GM23248 (cell line): ENCODE measurements around the gene TPCN2. TPM values are rescaled to one million over a fixed set of nuclear protein-coding genes. Genes with fewer than 3 reads are reported as not detected.

ENCODE experiments used
- DNase-seq: peaks from one replicate; pipeline ENCODE4 v3.0.0-alpha.2; 2015
- H2AFZ ChIP-seq: fragments of 200-600 bp; sonication (generic); 2 replicates; pipeline ENCODE4 v1.6.1; 2016; ENCODE audit warnings: antibody characterized with exemption
- H3F3A ChIP-seq: fragments of 200-600 bp; sonication (generic); 2 replicates; pipeline ENCODE4 v1.6.1; 2016; ENCODE audit warnings: mild to moderate bottlenecking, antibody characterized with exemption, mixed run types; ENCODE audit not compliant: insufficient read depth
- H3K27ac ChIP-seq: fragments of 200-600 bp; sonication (generic); 2 replicates; pipeline ENCODE4 v1.5.1; 2016; ENCODE audit warnings: mild to moderate bottlenecking
- H3K27me3 ChIP-seq: fragments of 200-600 bp; sonication (generic); replicated peaks from 2 replicates; pipeline ENCODE4 v1.6.1; 2016; ENCODE audit warnings: mild to moderate bottlenecking; ENCODE audit not compliant: insufficient read depth
- H3K36me3 ChIP-seq: fragments of 200-600 bp; sonication (generic); 2 replicates; pipeline ENCODE4 v1.6.1; 2016; ENCODE audit warnings: low read depth, mild to moderate bottlenecking
- H3K4me1 ChIP-seq: fragments of 200-600 bp; sonication (generic); 2 replicates; pipeline ENCODE4 v1.6.1; 2016; ENCODE audit warnings: mild to moderate bottlenecking; ENCODE audit not compliant: insufficient read depth
- H3K4me2 ChIP-seq: fragments of 200-600 bp; sonication (generic); one replicate; pipeline ENCODE4 v1.6.1; 2016; ENCODE audit warnings: mild to moderate bottlenecking; ENCODE audit not compliant: unreplicated experiment
- H3K4me3 ChIP-seq: fragments of 200-600 bp; sonication (generic); 2 replicates; pipeline ENCODE4 v1.5.1; 2016; ENCODE audit warnings: mild to moderate bottlenecking
- H3K79me2 ChIP-seq: fragments of 200-600 bp; sonication (generic); 2 replicates; pipeline ENCODE4 v1.6.1; 2016; ENCODE audit warnings: mild to moderate bottlenecking; ENCODE audit not compliant: insufficient read depth
- H3K9ac ChIP-seq: fragments of 200-600 bp; sonication (generic); 2 replicates; pipeline ENCODE4 v1.6.1; 2016; ENCODE audit warnings: mild to moderate bottlenecking
- H3K9me2 ChIP-seq: fragments of 200-600 bp; sonication (generic); 2 replicates; pipeline ENCODE4 v1.6.1; 2016; ENCODE audit warnings: mixed run types, mild to moderate bottlenecking, moderate library complexity; ENCODE audit not compliant: insufficient read depth
- H3K9me3 ChIP-seq: fragments of 200-600 bp; sonication (generic); one replicate; pipeline ENCODE4 v1.6.1; 2017; ENCODE audit warnings: low read depth
- H4K20me1 ChIP-seq: fragments of 200-600 bp; sonication (generic); 2 replicates; pipeline ENCODE4 v1.6.0; 2016; ENCODE audit not compliant: insufficient read depth
- EZH2 ChIP-seq: fragments of 200-600 bp; sonication (generic); IDR thresholded peaks from 2 replicates; pipeline ENCODE4 v1.6.1; 2018; ENCODE audit warnings: antibody characterized with exemption, mild to moderate bottlenecking; ENCODE audit not compliant: insufficient read depth, poor library complexity, severe bottlenecking
- EZH2phosphoT487 ChIP-seq: fragments of 200-600 bp; sonication (generic); IDR thresholded peaks from 2 replicates; pipeline ENCODE4 v1.6.1; 2018; ENCODE audit warnings: antibody characterized with exemption, moderate library complexity, mild to moderate bottlenecking, low read depth; ENCODE audit not compliant: insufficient read depth
- WGBS, 2 experiments: methylation state at CpG; one replicate each; pipeline ENCODE4 v1.1.6; 2015 to 2017; ENCODE audit warnings: low lambda C conversion rate in 2 of 2, low coverage in 1 of 2; ENCODE audit errors: missing lambda C conversion rate in 2 of 2; 5-methylcytosine and 5-hydroxymethylcytosine counted together
- in situ Hi-C: fragments of 300-500 bp; cut with MboI; formaldehyde crosslinking; loops from 2 replicates; pipeline ENCODE4 v1.15.0; 2020
- polyA plus RNA-seq: library from polyadenylated mRNA; unstranded; fragments of >200 nt; fragmentation: Nextera tagmentation; extraction: Ambion mirVana; gene quantifications from 2 replicates; pipeline ENCODE4 v1.2.1, GENCODE V29; 2016
- total RNA-seq: library from RNA; depleted of rRNA; stranded (reverse); fragments of >200 nt; shearing (Covaris generic); gene quantifications from 2 replicates; pipeline ENCODE4 v1.2.3, GENCODE V29; 2014

TPCN2 gene
- total and polyA plus RNA-seq, 2 experiments from 2014 or later, result 7.1 to 8.5 TPM

- H2AFZ ChIP-seq, result no peak overlapping the region
- H3K4me2 ChIP-seq, result no peak overlapping the region
- TF ChIP-seq EZH2 (no peak), EZH2phosphoT487 (no peak)
- 73 to 75% methylated on average over 8 of the region's 8 CpGs for WGBS, 2 experiments
- no peaks in the 10 kb centered on the region for H3K9me2 ChIP-seq
- H3K9me3 ChIP-seq, result no peaks in the 10 kb centered on the region
- peaks cover 12% of the 10 kb centered on the region for H3K4me1 ChIP-seq
- no peaks in the 10 kb centered on the region for H3K79me2 ChIP-seq
- in situ Hi-C loops, result no loop called here
- H3K27ac ChIP-seq, result no peak overlapping the region
- H3K4me3 ChIP-seq, result no peak overlapping the region
- no peak for DNase-seq
- no peaks in the 10 kb centered on the region for H3K36me3 ChIP-seq
- no peak overlapping the region for H3K9ac ChIP-seq
- H3F3A ChIP-seq, result peaks cover 12% of the 10 kb centered on the region; the same call in 1 of the 2 replicates
- H3K27me3 ChIP-seq, result no peaks in the 10 kb centered on the region
- no peaks in the 10 kb centered on the region for H4K20me1 ChIP-seq
Observed at GRCh38 chr11:69037544-69037943, 11.2 kb upstream of the TPCN2 start.

- Histone ChIP-seq H3K4me3 (no peak overlapping the region), H3F3A (peaks cover 14% of the 10 kb centered on the region)
Observed at GRCh38 chr11:69039501-69039900, 9.2 kb upstream of the TPCN2 start.

GRCh38 chr11:69040051-69040450 lies 8.7 kb upstream of the TPCN2 start:
- Histone ChIP-seq H3K36me3 (no peaks in the 10 kb centered on the region), H4K20me1 (no peaks in the 10 kb centered on the region), H2AFZ (no peak overlapping the region), H3K9me3 (no peaks in the 10 kb centered on the region), H3K79me2 (no peaks in the 10 kb centered on the region), H3K4me1 (peaks cover 19% of the 10 kb centered on the region), H3K4me3 (no peak overlapping the region), H3K27ac (no peak overlapping the region), H3F3A (peaks cover 20% of the 10 kb centered on the region), H3K4me2 (no peak overlapping the region), H3K9me2 (no peaks in the 10 kb centered on the region), H3K9ac (no peak overlapping the region), H3K27me3 (no peaks in the 10 kb centered on the region)
- 48 to 53% methylated on average over 6 of the region's 6 CpGs for WGBS, 2 experiments
- in situ Hi-C loops, result no loop called here
- no peak for TF ChIP-seq EZH2phosphoT487
- TF ChIP-seq EZH2, result no peak
- no peak for DNase-seq

More at GRCh38 chr11:69039501-69039900, 9.2 kb upstream of the TPCN2 start:
- Histone ChIP-seq H3K27me3 (no peaks in the 10 kb centered on the region), H3K36me3 (no peaks in the 10 kb centered on the region), H3K4me1 (peaks cover 14% of the 10 kb centered on the region), H4K20me1 (no peaks in the 10 kb centered on the region), H3K79me2 (no peaks in the 10 kb centered on the region), H3K27ac (no peak overlapping the region), H3K9ac (no peak overlapping the region), H3K9me2 (no peaks in the 10 kb centered on the region), H3K4me2 (no peak overlapping the region), H3K9me3 (no peaks in the 10 kb centered on the region), H2AFZ (no peak overlapping the region)
- TF ChIP-seq EZH2phosphoT487, result no peak
- TF ChIP-seq EZH2, result no peak
- 43% methylated on average over 1 of the region's 1 CpG for WGBS, 2 experiments
- in situ Hi-C loops, result no loop called here
- DNase-seq, result no peak

- DNase-seq, result peak; percentile 71
- Histone ChIP-seq H3K36me3 (no peaks in the 10 kb centered on the region), H3K27me3 (no peaks in the 10 kb centered on the region), H3K9me3 (no peaks in the 10 kb centered on the region), H3F3A (peaks cover 21% of the 10 kb centered on the region), H3K9ac (no peak overlapping the region), H3K9me2 (no peaks in the 10 kb centered on the region), H3K4me2 (no peak overlapping the region), H3K27ac (peak overlapping the region; percentile 46), H2AFZ (no peak overlapping the region), H3K79me2 (no peaks in the 10 kb centered on the region), H3K4me1 (peaks cover 19% of the 10 kb centered on the region), H4K20me1 (no peaks in the 10 kb centered on the region), H3K4me3 (no peak overlapping the region)
- TF ChIP-seq EZH2phosphoT487 (no peak), EZH2 (no peak)
- WGBS, 2 experiments, result 75% methylated on average over 4 of the region's 4 CpGs
- in situ Hi-C loops, result no loop called here
Observed at GRCh38 chr11:69040581-69041260, 8.0 kb upstream of the TPCN2 start.
